Measurements from ENCODE around the gene SUCLG2.

DNA sequence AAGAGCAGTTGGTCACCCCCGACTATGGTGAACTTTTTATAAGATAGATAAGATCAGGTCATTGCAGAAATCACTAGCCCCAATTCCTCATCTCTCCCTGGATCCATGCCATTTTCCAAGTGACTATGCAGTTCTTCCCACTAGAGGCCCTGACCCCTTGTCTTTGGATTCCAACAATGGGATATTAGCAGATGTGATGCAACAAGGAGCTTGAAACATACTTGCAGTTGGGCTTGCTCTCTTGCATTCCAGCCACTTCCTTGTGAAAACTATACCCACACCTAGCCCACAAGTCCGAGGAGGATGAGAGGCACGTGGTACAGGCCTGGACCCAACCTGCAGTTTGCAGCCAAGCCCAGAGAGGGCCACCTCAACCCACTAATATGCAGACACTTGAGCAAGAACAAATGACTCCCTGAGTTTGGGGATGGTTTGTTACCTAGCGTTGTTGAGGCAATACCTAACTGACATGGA lies 60.6 kb downstream of the SUCLG2 start:
- TF ChIP-seq, protein P1, sequence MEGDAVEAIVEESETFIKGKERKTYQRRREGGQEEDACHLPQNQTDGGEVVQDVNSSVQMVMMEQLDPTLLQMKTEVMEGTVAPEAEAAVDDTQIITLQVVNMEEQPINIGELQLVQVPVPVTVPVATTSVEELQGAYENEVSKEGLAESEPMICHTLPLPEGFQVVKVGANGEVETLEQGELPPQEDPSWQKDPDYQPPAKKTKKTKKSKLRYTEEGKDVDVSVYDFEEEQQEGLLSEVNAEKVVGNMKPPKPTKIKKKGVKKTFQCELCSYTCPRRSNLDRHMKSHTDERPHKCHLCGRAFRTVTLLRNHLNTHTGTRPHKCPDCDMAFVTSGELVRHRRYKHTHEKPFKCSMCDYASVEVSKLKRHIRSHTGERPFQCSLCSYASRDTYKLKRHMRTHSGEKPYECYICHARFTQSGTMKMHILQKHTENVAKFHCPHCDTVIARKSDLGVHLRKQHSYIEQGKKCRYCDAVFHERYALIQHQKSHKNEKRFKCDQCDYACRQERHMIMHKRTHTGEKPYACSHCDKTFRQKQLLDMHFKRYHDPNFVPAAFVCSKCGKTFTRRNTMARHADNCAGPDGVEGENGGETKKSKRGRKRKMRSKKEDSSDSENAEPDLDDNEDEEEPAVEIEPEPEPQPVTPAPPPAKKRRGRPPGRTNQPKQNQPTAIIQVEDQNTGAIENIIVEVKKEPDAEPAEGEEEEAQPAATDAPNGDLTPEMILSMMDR (conservative IDR thresholded peaks at IDR 0.05) = no peak; the same call in 1 of the 2 replicates
- TF ChIP-seq ZFX (IDR thresholded peaks at IDR 0.05) = no peak

All from C4-2B (cell line).